Activated B cell treated with CpG ODN at 0.5 μM for 24 hours (primary cell): ENCODE results near the gene PRPF8. TPM values are rescaled to one million over a fixed set of nuclear protein-coding genes. Genes with fewer than 3 reads are reported as not detected.
A peak's percentile ranks its signal among the peaks of the same experiment; 100 is the strongest.

Experiments used
- ATAC-seq: fragments of 200-7000 bp; cut with Tn5 transposase; one replicate; pipeline ENCODE4 v1.10.0; 2021; ENCODE audit warnings: low read depth, mild to moderate bottlenecking, moderate library complexity
- CTCF ChIA-PET: fragments of 350-600 bp; sonication (Branson Sonifier 250); formaldehyde crosslinking; loops from one replicate; lab custom pipeline; 2021; ENCODE audit warnings: antibody characterized with exemption; lab: Charles Lee
- POLR2A ChIA-PET: fragments of 350-600 bp; sonication (Branson Sonifier 250); formaldehyde crosslinking; loops from one replicate; lab custom pipeline; 2021; ENCODE audit warnings: antibody characterized with exemption; lab: Charles Lee
- DNase-seq: peaks from one replicate; pipeline ENCODE4 v3.0.0; 2022
- H3K27ac Mint-ChIP-seq: one replicate; pipeline ENCODE4 v1.8.0; 2020; ENCODE audit warnings: mixed read lengths
- H3K27me3 Mint-ChIP-seq: one replicate; pipeline ENCODE4 v1.8.0; 2021; ENCODE audit warnings: mixed read lengths
- H3K36me3 Mint-ChIP-seq: one replicate; pipeline ENCODE4 v1.8.0; 2021; ENCODE audit warnings: low read depth, mixed read lengths
- H3K4me1 Mint-ChIP-seq: one replicate; pipeline ENCODE4 v1.8.0; 2021; ENCODE audit warnings: mixed read lengths
- H3K4me3 Mint-ChIP-seq: one replicate; pipeline ENCODE4 v1.8.0; 2020; ENCODE audit warnings: mild to moderate bottlenecking, mixed read lengths
- H3K9me3 Mint-ChIP-seq: one replicate; pipeline ENCODE4 v1.8.0; 2020; ENCODE audit warnings: mixed read lengths
- intact Hi-C: fragments of 100-400 bp; cut with micrococcal nuclease; formaldehyde crosslinking; loops from one replicate; pipeline ENCODE4 v1.15.1; 2024
- total RNA-seq: library from RNA; stranded (reverse); gene quantifications from 2 replicates; pipeline ENCODE4 v1.2.3, GENCODE V29; 2022
- TF ChIP-seq, protein P1 (sequence below): fragments of 200-600 bp; IDR thresholded peaks from one replicate; pipeline ENCODE4 v1.8.0; 2022; ENCODE audit warnings: antibody characterized with exemption, mild to moderate bottlenecking

PRPF8 gene
- total RNA-seq, 1 donor from 2014 or later = 442 TPM

GRCh38 chr17:1634841-1635650 lies 49.6 kb downstream of the PRPF8 start:
- TF ChIP-seq, protein P1, sequence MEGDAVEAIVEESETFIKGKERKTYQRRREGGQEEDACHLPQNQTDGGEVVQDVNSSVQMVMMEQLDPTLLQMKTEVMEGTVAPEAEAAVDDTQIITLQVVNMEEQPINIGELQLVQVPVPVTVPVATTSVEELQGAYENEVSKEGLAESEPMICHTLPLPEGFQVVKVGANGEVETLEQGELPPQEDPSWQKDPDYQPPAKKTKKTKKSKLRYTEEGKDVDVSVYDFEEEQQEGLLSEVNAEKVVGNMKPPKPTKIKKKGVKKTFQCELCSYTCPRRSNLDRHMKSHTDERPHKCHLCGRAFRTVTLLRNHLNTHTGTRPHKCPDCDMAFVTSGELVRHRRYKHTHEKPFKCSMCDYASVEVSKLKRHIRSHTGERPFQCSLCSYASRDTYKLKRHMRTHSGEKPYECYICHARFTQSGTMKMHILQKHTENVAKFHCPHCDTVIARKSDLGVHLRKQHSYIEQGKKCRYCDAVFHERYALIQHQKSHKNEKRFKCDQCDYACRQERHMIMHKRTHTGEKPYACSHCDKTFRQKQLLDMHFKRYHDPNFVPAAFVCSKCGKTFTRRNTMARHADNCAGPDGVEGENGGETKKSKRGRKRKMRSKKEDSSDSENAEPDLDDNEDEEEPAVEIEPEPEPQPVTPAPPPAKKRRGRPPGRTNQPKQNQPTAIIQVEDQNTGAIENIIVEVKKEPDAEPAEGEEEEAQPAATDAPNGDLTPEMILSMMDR = no peak
- DNase-seq = no peak
- intact Hi-C loops = no loop called here
- no peak overlapping the region for H3K4me3 Mint-ChIP-seq
- H3K9me3 Mint-ChIP-seq = no peaks in the 10 kb centered on the region
- H3K4me1 Mint-ChIP-seq = peaks cover 20% of the 10 kb centered on the region
- CTCF ChIA-PET = interaction anchor here (0.9 to 1.3 kb wide), 2 partner anchors 14 to 61 kb away, joined by 3 read pairs; no protein-coding TSS in a partner anchor
- POLR2A ChIA-PET = interaction anchor here (0.6 to 1.6 kb wide), 4 partner anchors 14 to 118 kb away, joined by 3 to 10 read pairs (median 4); partner anchors contain the start of gene INPP5K
- no peaks in the 10 kb centered on the region for H3K36me3 Mint-ChIP-seq
- H3K27me3 Mint-ChIP-seq = no peaks in the 10 kb centered on the region
- no peak for ATAC-seq
- H3K27ac Mint-ChIP-seq = no peak overlapping the region

DNA sequence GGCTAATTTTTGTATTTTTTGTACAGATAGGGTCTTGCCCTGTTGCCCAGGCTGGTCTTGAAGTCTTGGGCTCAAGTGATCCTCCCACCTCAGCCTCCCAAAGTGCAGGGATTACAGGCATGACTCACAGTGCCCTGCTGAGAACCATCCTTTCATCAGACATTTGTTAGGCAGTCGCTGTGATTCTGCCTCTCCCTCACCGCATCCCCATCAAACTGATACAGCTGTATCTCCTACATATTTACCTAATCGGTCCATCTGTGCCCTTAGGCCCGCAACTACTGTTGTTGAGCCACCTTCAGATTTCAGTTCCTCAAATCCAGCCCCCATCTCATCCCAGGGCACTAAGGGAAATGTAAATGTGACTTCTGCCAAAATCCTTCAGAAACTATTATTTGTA lies 54.0 kb downstream of the PRPF8 start:
- CTCF ChIA-PET = interaction anchor here (0.6 to 6.4 kb wide), 18 partner anchors 10 to 360 kb away, joined by 3 to 124 read pairs (median 4); partner anchors contain the start of genes INPP5K, RILP and SCARF1

GRCh38 chr17:1629504-1630310 lies 55.0 kb downstream of the PRPF8 start:
- peak; percentile 72 for DNase-seq
- Mint-ChIP-seq H3K9me3 (no peaks in the 10 kb centered on the region), H3K36me3 (peaks cover 35% of the 10 kb centered on the region), H3K4me1 (peaks cover 54% of the 10 kb centered on the region), H3K27ac (peak overlapping the region; percentile 84), H3K4me3 (peak overlapping the region; percentile 88), H3K27me3 (no peaks in the 10 kb centered on the region)
- TF ChIP-seq, protein P1 = no peak
- peak; percentile 15 for ATAC-seq
- CTCF ChIA-PET = interaction anchor here (0.6 to 6.4 kb wide), 24 partner anchors 11 to 359 kb away, joined by 3 to 124 read pairs (median 3); partner anchors contain the start of genes INPP5K, RILP and SCARF1
- intact Hi-C loops = loop anchor here (1.0 to 5.0 kb wide), 7 partner anchors 15 to 771 kb away; partner anchors contain the start of genes INPP5K and MNT
- POLR2A ChIA-PET = interaction anchor here (0.7 to 17.6 kb wide), 24 partner anchors 9 to 264 kb away, joined by 3 to 418 read pairs (median 8); partner anchors contain the start of genes CRK, INPP5K, MYO1C and PITPNA

More for the DNA sequence above, 54.0 kb downstream of the PRPF8 start:
- POLR2A ChIA-PET = interaction anchor here (0.7 to 17.6 kb wide), 21 partner anchors 10 to 265 kb away, joined by 3 to 418 read pairs (median 7); partner anchors contain the start of genes INPP5K, PITPNA, RILP and SCARF1
- DNase-seq (no peak), ATAC-seq (no peak)
- Mint-ChIP-seq H3K4me3 (peak overlapping the region; percentile 88), H3K9me3 (no peaks in the 10 kb centered on the region), H3K27ac (peak overlapping the region; percentile 84), H3K4me1 (peaks cover 44% of the 10 kb centered on the region), H3K36me3 (peaks cover 25% of the 10 kb centered on the region), H3K27me3 (no peaks in the 10 kb centered on the region)
- TF ChIP-seq, protein P1 = no peak
- intact Hi-C loops = loop anchor here (1.0 kb wide), 2 partner anchors 114 to 265 kb away; partner anchors contain the start of gene INPP5K

- POLR2A ChIA-PET = interaction anchor here (0.5 to 17.6 kb wide), 26 partner anchors 10 to 264 kb away, joined by 3 to 418 read pairs (median 8); partner anchors contain the start of genes CRK, INPP5K, MYO1C and PITPNA
- DNase-seq (peak; percentile 85), ATAC-seq (peak; percentile 70)
- Mint-ChIP-seq H3K4me1 (peaks cover 56% of the 10 kb centered on the region), H3K9me3 (no peaks in the 10 kb centered on the region), H3K27ac (peak overlapping the region; percentile 98), H3K27me3 (no peaks in the 10 kb centered on the region), H3K36me3 (peaks cover 42% of the 10 kb centered on the region), H3K4me3 (peak overlapping the region; percentile 99)
- intact Hi-C loops = loop anchor here (1.0 to 5.0 kb wide), 11 partner anchors 15 to 772 kb away; partner anchors contain the start of genes MNT, PITPNA, PRPF8 and RILP
- TF ChIP-seq, protein P1 = no peak
- CTCF ChIA-PET = interaction anchor here (0.9 to 6.4 kb wide), 12 partner anchors 11 to 267 kb away, joined by 3 to 124 read pairs (median 6); partner anchors contain the start of genes INPP5K, RILP and SCARF1
Measured at GRCh38 chr17:1628856-1629503, 55.7 kb downstream of the PRPF8 start.
